ENCODE results near the gene CAMKMT. TPM values are rescaled to one million over a fixed set of nuclear protein-coding genes. Genes with fewer than 3 reads are reported as not detected.

The CAMKMT gene
- total RNA-seq, 2 experiments from 2014 or later: 12.1 to 14.1 TPM

- no peaks in the 10 kb centered on the region for H3K9me3 Mint-ChIP-seq
- ATAC-seq (no peak), DNase-seq (no peak)
- H3K36me3 Mint-ChIP-seq (ENCODE audit: low read depth): no peaks in the 10 kb centered on the region
- H3K4me3 Mint-ChIP-seq: no peak overlapping the region
- POLR2A ChIA-PET: no interaction called here
- no peak overlapping the region for H3K27ac Mint-ChIP-seq
- no peak for TF ChIP-seq CTCF (IDR thresholded peaks at IDR 0.05)
- H3K4me1 Mint-ChIP-seq (ENCODE audit: low read depth): no peaks in the 10 kb centered on the region
- intact Hi-C loops (cut with micrococcal nuclease): no loop called here
- CTCF ChIA-PET: no interaction called here
- H3K27me3 Mint-ChIP-seq: no peaks in the 10 kb centered on the region
Observed at GRCh38 chr2:44680983-44681531, 319.3 kb downstream of the CAMKMT start.

- no peak for TF ChIP-seq CTCF (IDR thresholded peaks at IDR 0.05)
Observed at GRCh38 chr2:44682459-44682858, 320.7 kb downstream of the CAMKMT start.

GRCh38 chr2:44684559-44684958 is 322.8 kb downstream of the CAMKMT start:
- H3K4me3 Mint-ChIP-seq: no peak overlapping the region
- POLR2A ChIA-PET: no interaction called here
- no peaks in the 10 kb centered on the region for H3K9me3 Mint-ChIP-seq
- TF ChIP-seq CTCF (IDR thresholded peaks at IDR 0.05): no peak
- DNase-seq: no peak
- no peaks in the 10 kb centered on the region for H3K27me3 Mint-ChIP-seq
- no peak for ATAC-seq
- CTCF ChIA-PET: interaction anchor here (1.2 kb wide), 1 partner anchor 12 kb away, joined by 3 read pairs; no protein-coding TSS in a partner anchor
- H3K4me1 Mint-ChIP-seq (ENCODE audit: low read depth): peaks cover 3% of the 10 kb centered on the region
- intact Hi-C loops (cut with micrococcal nuclease): no loop called here
- no peaks in the 10 kb centered on the region for H3K36me3 Mint-ChIP-seq (ENCODE audit: low read depth)
- H3K27ac Mint-ChIP-seq: no peak overlapping the region

More at GRCh38 chr2:44682459-44682858, 320.7 kb downstream of the CAMKMT start:
- CTCF ChIA-PET: no interaction called here
- Mint-ChIP-seq H3K27ac (no peak overlapping the region), H3K4me1 (ENCODE audit: low read depth) (no peaks in the 10 kb centered on the region), H3K27me3 (no peaks in the 10 kb centered on the region), H3K9me3 (no peaks in the 10 kb centered on the region), H3K36me3 (ENCODE audit: low read depth) (no peaks in the 10 kb centered on the region), H3K4me3 (no peak overlapping the region)
- DNase-seq (no peak), ATAC-seq (no peak)
- POLR2A ChIA-PET: no interaction called here
- intact Hi-C loops (cut with micrococcal nuclease): no loop called here

GRCh38 chr2:44686561-44686960 is 324.8 kb downstream of the CAMKMT start:
- no peak for DNase-seq
- ChIA-PET POLR2A (no interaction called here), CTCF (no interaction called here)
- Mint-ChIP-seq H3K36me3 (ENCODE audit: low read depth) (no peaks in the 10 kb centered on the region), H3K27ac (no peak overlapping the region), H3K4me1 (ENCODE audit: low read depth) (peaks cover 3% of the 10 kb centered on the region), H3K27me3 (no peaks in the 10 kb centered on the region), H3K4me3 (no peak overlapping the region), H3K9me3 (no peaks in the 10 kb centered on the region)
- TF ChIP-seq CTCF (IDR thresholded peaks at IDR 0.05): no peak
- intact Hi-C loops (cut with micrococcal nuclease): no loop called here
- ATAC-seq: no peak

- Mint-ChIP-seq H3K36me3 (ENCODE audit: low read depth) (no peaks in the 10 kb centered on the region), H3K9me3 (no peaks in the 10 kb centered on the region), H3K4me3 (no peak overlapping the region), H3K27me3 (no peaks in the 10 kb centered on the region), H3K27ac (no peak overlapping the region), H3K4me1 (ENCODE audit: low read depth) (peaks cover 3% of the 10 kb centered on the region)
- ChIA-PET POLR2A (no interaction called here), CTCF (no interaction called here)
- no peak for DNase-seq
- ATAC-seq: no peak
- intact Hi-C loops (cut with micrococcal nuclease): no loop called here
- no peak for TF ChIP-seq CTCF (IDR thresholded peaks at IDR 0.05)
Observed at GRCh38 chr2:44687686-44688455, 326.1 kb downstream of the CAMKMT start.

Measured in activated CD8-positive, alpha-beta T cell treated with anti-CD3 and anti-CD28 coated beads for 36 hours (primary cell).